Suprapubic skin (tissue), 4 donors: ENCODE results near the gene CS. TPM values are rescaled to one million over a fixed set of nuclear protein-coding genes. Genes with fewer than 3 reads are reported as not detected.

Source experiments
- DNase-seq, 2 donors: peaks; one replicate each; pipeline ENCODE4 v3.0.0-alpha.2; 2019; ENCODE audit warnings: low spot score in 2 of 2
- H3K27ac ChIP-seq: fragments of 200-600 bp; sonication (generic); one replicate; pipeline ENCODE4 v1.5.1; 2019
- H3K27me3 ChIP-seq: fragments of 200-600 bp; sonication (generic); one replicate; pipeline ENCODE4 v1.5.1; 2019
- H3K36me3 ChIP-seq: fragments of 200-600 bp; sonication (generic); one replicate; pipeline ENCODE4 v1.5.1; 2019
- H3K4me1 ChIP-seq: fragments of 200-600 bp; sonication (generic); one replicate; pipeline ENCODE4 v1.5.1; 2019
- H3K4me3 ChIP-seq: fragments of 200-600 bp; sonication (generic); one replicate; pipeline ENCODE4 v1.5.1; 2019; ENCODE audit warnings: mild to moderate bottlenecking
- H3K9me3 ChIP-seq: fragments of 200-600 bp; sonication (generic); one replicate; pipeline ENCODE4 v1.5.1; 2019
- EP300 ChIP-seq: sonication (generic); formaldehyde crosslinking; IDR thresholded peaks from one replicate; pipeline ENCODE4 v1.6.1; 2017; ENCODE audit warnings: antibody characterized with exemption
- POLR2A ChIP-seq, 2 donors: fragments of 450-650 bp; IDR thresholded peaks; one replicate each; pipeline ENCODE4 v1.6.1; 2017; ENCODE audit warnings: antibody characterized with exemption in 2 of 2, mild to moderate bottlenecking in 2 of 2, moderate library complexity in 2 of 2
- POLR2AphosphoS5 ChIP-seq, 3 donors: sonication (generic); formaldehyde crosslinking; IDR thresholded peaks; one replicate each; pipeline ENCODE4 v1.6.1; 2017; ENCODE audit warnings: antibody characterized with exemption in 3 of 3
- WGBS: methylation state at CpG from one replicate; pipeline ENCODE4 v1.1.5; 2018; 5-methylcytosine and 5-hydroxymethylcytosine counted together
- total RNA-seq, 4 donors: library from RNA; depleted of rRNA; stranded (reverse); fragments of >200 nt; gene quantifications; one replicate each; pipeline ENCODE4 v1.1.0, GENCODE V29; 2016
- TF ChIP-seq, protein P1 (sequence below), 2 donors: fragments of 200-600 bp in 1 of 2; fragments of 450-650 bp in 1 of 2; sonication (generic) in 1 of 2; IDR thresholded peaks; one replicate each; pipeline ENCODE4 v1.5.1; 2016 to 2019; ENCODE audit warnings: antibody characterized with exemption in 2 of 2, mild to moderate bottlenecking in 1 of 2, moderate library complexity in 1 of 2

Gene CS
- total RNA-seq, 4 donors from 2014 or later = 176 to 218 (median 179) TPM

GRCh38 chr12:56257491-56258067 lies 42.6 kb downstream of the CS start:
- Histone ChIP-seq H3K36me3 (peaks cover 36% of the 10 kb centered on the region), H3K9me3 (no peaks in the 10 kb centered on the region), H3K27me3 (no peaks in the 10 kb centered on the region), H3K27ac (peak overlapping the region; percentile 83), H3K4me1 (peaks cover 31% of the 10 kb centered on the region), H3K4me3 (peak overlapping the region; percentile 79)
- WGBS = 5% methylated on average over 4 of the region's 27 CpGs
- no peak for DNase-seq
- no peak for TF ChIP-seq POLR2AphosphoS5 (IDR thresholded peaks at IDR 0.05)
- no peak for TF ChIP-seq POLR2A (IDR thresholded peaks at IDR 0.05)
- no peak for TF ChIP-seq EP300

GRCh38 chr12:56257071-56257470 lies 43.1 kb downstream of the CS start:
- 38% methylated on average over 8 of the region's 8 CpGs for WGBS
- no peaks in the 10 kb centered on the region for H3K9me3 ChIP-seq
- no peak for DNase-seq
- TF ChIP-seq POLR2A (IDR thresholded peaks at IDR 0.05) (no peak), POLR2AphosphoS5 (IDR thresholded peaks at IDR 0.05) (no peak), EP300 (no peak)
- H3K27me3 ChIP-seq = no peaks in the 10 kb centered on the region
- H3K4me1 ChIP-seq = peaks cover 31% of the 10 kb centered on the region
- no peak overlapping the region for H3K27ac ChIP-seq
- peaks cover 41% of the 10 kb centered on the region for H3K36me3 ChIP-seq
- H3K4me3 ChIP-seq = peak overlapping the region; percentile 79

- TF ChIP-seq POLR2A (IDR thresholded peaks at IDR 0.05) (no peak), POLR2AphosphoS5 (IDR thresholded peaks at IDR 0.05) (no peak), EP300 (no peak)
- TF ChIP-seq, protein P1, sequence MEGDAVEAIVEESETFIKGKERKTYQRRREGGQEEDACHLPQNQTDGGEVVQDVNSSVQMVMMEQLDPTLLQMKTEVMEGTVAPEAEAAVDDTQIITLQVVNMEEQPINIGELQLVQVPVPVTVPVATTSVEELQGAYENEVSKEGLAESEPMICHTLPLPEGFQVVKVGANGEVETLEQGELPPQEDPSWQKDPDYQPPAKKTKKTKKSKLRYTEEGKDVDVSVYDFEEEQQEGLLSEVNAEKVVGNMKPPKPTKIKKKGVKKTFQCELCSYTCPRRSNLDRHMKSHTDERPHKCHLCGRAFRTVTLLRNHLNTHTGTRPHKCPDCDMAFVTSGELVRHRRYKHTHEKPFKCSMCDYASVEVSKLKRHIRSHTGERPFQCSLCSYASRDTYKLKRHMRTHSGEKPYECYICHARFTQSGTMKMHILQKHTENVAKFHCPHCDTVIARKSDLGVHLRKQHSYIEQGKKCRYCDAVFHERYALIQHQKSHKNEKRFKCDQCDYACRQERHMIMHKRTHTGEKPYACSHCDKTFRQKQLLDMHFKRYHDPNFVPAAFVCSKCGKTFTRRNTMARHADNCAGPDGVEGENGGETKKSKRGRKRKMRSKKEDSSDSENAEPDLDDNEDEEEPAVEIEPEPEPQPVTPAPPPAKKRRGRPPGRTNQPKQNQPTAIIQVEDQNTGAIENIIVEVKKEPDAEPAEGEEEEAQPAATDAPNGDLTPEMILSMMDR (IDR thresholded peaks at IDR 0.05) = no peak
- Histone ChIP-seq H3K27me3 (no peaks in the 10 kb centered on the region), H3K27ac (no peak overlapping the region), H3K9me3 (no peaks in the 10 kb centered on the region), H3K4me3 (peak overlapping the region; percentile 79), H3K4me1 (peaks cover 29% of the 10 kb centered on the region), H3K36me3 (peaks cover 47% of the 10 kb centered on the region)
- no peak for DNase-seq
- WGBS = 47% methylated on average over 3 of the region's 4 CpGs
Observed at GRCh38 chr12:56256326-56256960, 43.7 kb downstream of the CS start.

GRCh38 chr12:56255671-56256070 lies 44.5 kb downstream of the CS start:
- no peak overlapping the region for H3K27ac ChIP-seq
- peaks cover 55% of the 10 kb centered on the region for H3K36me3 ChIP-seq
- H3K4me3 ChIP-seq = no peak overlapping the region
- no peaks in the 10 kb centered on the region for H3K27me3 ChIP-seq
- H3K4me1 ChIP-seq = peaks cover 28% of the 10 kb centered on the region
- no peaks in the 10 kb centered on the region for H3K9me3 ChIP-seq
- 74% methylated on average over 7 of the region's 7 CpGs for WGBS
- TF ChIP-seq POLR2A (IDR thresholded peaks at IDR 0.05) = no peak
- no peak for TF ChIP-seq EP300
- TF ChIP-seq, protein P1 (IDR thresholded peaks at IDR 0.05) = no peak
- TF ChIP-seq POLR2AphosphoS5 (IDR thresholded peaks at IDR 0.05) = no peak
- DNase-seq = no peak

DNA sequence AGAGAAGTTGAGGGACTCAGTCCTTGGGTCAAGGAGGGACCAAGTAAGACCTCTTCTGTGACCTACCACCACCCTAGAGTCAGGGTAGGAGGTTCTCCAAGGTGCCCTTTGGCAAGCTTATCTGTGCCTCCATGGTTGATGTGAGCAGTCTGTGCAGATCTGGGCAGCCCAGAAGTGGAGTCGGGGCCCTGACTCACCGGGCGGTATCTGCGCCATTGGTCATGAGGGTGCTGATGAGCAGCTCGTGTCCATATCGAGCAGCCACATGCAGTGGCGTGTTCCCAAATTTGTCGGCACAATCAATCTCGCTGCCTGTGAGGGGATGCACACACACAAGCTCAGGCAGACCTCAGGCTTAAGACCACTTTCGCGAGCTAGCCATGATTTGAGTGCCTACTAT lies 47.0 kb downstream of the CS start:
- peaks cover 18% of the 10 kb centered on the region for H3K4me1 ChIP-seq
- H3K27ac ChIP-seq = no peak overlapping the region
- no peaks in the 10 kb centered on the region for H3K9me3 ChIP-seq
- no peaks in the 10 kb centered on the region for H3K27me3 ChIP-seq
- WGBS = 93% methylated on average over 3 of the region's 11 CpGs
- H3K36me3 ChIP-seq = peaks cover 80% of the 10 kb centered on the region
- no peak for TF ChIP-seq POLR2AphosphoS5 (IDR thresholded peaks at IDR 0.05)
- TF ChIP-seq, protein P1 (IDR thresholded peaks at IDR 0.05) = no peak
- H3K4me3 ChIP-seq = no peak overlapping the region
- DNase-seq = no peak

- Histone ChIP-seq H3K27ac (no peak overlapping the region), H3K4me1 (peaks cover 17% of the 10 kb centered on the region), H3K36me3 (peaks cover 85% of the 10 kb centered on the region), H3K27me3 (no peaks in the 10 kb centered on the region), H3K9me3 (no peaks in the 10 kb centered on the region), H3K4me3 (no peak overlapping the region)
- DNase-seq = no peak
- TF ChIP-seq POLR2A (IDR thresholded peaks at IDR 0.05) (no peak), POLR2AphosphoS5 (IDR thresholded peaks at IDR 0.05) (no peak), EP300 (no peak)
- TF ChIP-seq, protein P1 (IDR thresholded peaks at IDR 0.05) = no peak
- WGBS = 94% methylated on average over 3 of the region's 3 CpGs
Observed at GRCh38 chr12:56252649-56253048, 47.5 kb downstream of the CS start.
